GM13977 (cell line): Measurements from ENCODE around the gene FSCN2.

Source experiments
- DNase-seq: peaks from one replicate; pipeline ENCODE4 v3.0.0; 2012; ENCODE audit warnings: low spot score
- in situ Hi-C: fragments of 300-500 bp; cut with MboI; formaldehyde crosslinking; loops from one replicate; pipeline ENCODE4 v1.12.0; 2022; ENCODE audit warnings: low sequenced_read_pairs, low pct_unique_long_range_greater_than_20kb, mixed read lengths, inconsistent platforms; ENCODE audit not compliant: unreplicated experiment
- TF ChIP-seq, protein P1 (sequence below): IDR thresholded peaks from 2 replicates; pipeline ENCODE4 v1.5.1; 2012; ENCODE audit warnings: mild to moderate bottlenecking, control low read depth; ENCODE audit not compliant: insufficient read depth; ENCODE audit errors: extremely low read depth, missing control alignments

The FSCN2 gene

DNA sequence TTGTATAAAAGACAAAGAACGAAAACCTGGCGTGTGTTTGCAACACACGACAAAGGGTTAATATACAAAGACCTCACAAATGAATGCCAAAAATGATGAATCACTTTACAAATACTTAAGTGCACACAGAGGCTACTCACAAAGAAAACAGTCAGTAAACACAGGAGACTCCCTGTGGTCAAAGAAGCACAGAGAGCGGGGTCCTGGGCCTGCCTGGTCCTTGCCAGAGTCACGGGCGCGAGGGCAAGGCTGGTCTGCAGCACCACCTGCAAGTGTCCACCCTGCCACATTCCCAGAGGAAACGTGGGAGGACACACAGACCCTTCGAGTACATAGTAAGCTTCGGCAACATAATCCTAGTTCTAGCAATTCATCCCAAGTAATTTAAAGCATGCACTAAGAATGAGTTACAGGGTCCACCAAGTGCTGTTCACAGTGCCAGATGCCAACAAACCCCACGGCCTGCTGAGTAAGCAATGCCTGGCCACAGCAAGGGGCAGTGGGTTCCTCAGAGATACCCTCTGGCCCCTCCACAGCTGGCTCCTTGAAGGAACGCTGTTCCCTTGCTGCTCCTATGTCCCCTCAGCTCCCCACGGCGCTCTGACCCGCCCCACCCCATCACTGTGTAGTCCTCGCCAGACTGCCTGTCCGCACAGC, 48.6 kb downstream of the FSCN2 start:
- DNase-seq: no peak
- TF ChIP-seq, protein P1, sequence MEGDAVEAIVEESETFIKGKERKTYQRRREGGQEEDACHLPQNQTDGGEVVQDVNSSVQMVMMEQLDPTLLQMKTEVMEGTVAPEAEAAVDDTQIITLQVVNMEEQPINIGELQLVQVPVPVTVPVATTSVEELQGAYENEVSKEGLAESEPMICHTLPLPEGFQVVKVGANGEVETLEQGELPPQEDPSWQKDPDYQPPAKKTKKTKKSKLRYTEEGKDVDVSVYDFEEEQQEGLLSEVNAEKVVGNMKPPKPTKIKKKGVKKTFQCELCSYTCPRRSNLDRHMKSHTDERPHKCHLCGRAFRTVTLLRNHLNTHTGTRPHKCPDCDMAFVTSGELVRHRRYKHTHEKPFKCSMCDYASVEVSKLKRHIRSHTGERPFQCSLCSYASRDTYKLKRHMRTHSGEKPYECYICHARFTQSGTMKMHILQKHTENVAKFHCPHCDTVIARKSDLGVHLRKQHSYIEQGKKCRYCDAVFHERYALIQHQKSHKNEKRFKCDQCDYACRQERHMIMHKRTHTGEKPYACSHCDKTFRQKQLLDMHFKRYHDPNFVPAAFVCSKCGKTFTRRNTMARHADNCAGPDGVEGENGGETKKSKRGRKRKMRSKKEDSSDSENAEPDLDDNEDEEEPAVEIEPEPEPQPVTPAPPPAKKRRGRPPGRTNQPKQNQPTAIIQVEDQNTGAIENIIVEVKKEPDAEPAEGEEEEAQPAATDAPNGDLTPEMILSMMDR: no peak
- in situ Hi-C loops: no loop called here

DNA sequence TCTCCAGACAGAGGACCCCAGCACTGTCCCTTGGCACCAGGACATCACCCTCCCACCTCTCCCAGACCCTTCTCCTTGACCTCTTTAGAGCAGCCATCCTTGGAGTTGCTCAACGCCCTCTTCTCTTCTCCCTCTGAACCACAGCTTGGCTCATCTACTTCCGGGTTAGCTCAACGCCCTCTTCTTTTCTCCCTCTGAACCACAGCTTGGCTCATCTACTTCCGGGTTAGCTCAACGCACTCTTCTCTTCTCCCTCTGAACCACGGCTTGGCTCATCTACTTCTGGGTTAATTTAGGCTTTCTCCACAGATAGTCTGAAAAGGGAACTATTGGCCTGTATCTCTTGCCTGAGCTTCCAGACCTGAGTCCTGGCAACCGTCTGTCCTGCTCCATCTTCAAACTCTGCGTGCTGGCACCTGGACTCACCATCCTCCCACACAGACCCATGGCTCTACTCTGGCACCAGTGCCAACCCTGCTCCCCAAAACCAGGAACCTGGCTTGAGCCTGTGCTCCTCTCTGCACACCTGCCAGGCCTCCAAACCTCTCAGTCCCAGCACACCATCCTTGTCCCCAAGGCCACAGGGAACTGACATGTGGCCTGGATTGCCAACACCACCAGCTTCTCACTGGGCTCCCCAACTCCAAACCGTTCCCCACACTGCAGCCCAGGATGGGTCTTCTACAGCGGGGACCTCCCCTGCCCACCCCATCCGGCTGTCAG, 49.3 kb downstream of the FSCN2 start:
- in situ Hi-C loops: no loop called here
- DNase-seq: no peak
- TF ChIP-seq, protein P1: no peak

DNA sequence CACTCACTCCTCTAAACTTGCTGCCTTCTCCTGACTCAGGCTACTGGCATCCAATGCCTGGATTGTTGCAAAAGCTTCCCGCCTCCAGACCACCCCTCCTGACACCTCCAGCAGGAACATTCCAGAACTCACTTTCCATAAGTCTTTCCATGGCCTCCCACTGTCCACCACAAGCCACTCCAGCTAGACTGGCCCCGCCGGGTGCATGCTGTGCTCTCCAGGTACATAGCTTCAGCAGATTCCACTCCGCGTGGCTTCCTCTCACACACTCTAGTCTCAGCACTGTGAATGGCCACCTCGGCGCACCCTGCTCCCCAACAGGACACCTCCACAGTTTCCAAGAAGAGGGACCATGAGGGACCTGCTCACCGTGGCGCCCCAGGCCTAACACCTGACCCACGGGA, 49.9 kb downstream of the FSCN2 start:
- TF ChIP-seq, protein P1: no peak
- in situ Hi-C loops: no loop called here
- no peak for DNase-seq

DNA sequence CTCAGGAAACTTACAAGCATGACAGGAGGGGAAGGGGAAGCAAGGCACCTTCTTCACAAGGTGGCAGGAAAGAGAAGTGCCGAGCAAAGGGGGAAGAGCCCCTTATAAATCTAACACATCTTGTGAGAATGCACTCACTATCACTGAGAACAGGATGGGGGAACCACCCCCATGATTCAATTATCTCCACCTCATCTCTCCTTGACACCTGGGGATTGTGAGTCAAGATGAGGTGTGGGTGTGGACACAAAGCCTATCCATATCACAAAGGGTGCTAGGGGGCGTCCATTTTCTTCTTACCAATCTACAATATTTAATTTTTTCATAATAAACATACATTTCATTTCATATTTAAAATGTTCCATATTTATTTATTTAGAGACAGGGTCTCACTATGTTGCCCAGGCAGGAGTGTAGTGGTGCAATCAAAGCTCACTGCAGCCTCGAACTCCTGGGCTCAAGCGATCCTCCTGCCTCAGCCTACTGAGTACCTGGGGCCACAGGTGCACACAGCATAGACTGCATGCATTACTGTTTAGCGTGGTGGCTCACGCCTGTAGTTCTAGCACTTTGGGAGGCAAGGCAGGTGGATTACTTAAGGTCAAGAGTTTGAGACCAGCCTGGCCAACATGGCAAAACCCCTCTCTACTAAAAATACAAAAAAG, 50.5 kb downstream of the FSCN2 start:
- in situ Hi-C loops: no loop called here
- no peak for DNase-seq
- TF ChIP-seq, protein P1: no peak

DNA sequence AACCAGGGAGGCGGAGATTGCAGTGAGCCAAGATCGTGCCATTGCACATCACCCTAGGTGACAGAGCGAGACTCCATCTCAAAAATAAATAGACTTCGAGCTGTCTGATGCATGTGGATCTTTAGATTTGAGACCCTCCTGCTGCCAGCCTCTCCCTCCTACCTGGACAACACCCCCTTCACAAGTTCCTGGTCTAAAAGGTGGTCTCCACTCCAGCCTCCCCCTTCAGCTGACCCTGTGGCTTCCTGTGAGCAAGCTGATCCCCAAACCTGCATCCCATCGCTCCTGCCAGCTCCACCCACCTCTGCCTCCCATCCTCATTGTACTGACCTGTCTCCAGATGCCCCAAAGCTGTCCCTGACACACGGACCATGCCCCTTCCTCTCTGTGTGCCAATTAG, 51.1 kb downstream of the FSCN2 start:
- TF ChIP-seq, protein P1: no peak
- in situ Hi-C loops: no loop called here
- no peak for DNase-seq

DNA sequence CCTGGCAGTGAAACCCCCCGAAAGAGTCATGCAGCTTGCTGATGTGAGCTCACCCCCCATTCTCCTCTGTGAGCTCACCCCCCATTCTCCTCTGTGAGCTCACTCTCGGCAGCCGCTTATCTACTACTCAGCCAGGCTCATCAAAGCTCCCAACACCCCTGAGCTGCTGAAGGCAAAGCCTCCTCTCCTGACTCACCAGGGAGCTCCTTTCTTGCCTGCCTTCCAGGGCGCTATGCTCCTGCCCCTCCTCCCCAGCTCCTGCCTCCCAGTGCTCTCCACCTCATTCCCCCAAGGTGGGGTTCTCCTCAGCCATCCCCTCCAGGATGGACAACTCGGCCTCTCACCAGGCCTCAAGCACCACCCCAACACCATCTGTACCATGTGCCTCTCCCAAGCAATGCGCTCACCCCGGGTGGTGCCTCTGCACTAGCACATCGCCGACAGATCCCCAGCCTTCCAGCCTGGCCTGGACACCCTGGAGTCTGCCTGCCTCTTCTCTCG, 51.7 kb downstream of the FSCN2 start:
- TF ChIP-seq, protein P1: no peak
- in situ Hi-C loops: no loop called here
- no peak for DNase-seq
